Measurements from ENCODE around the gene TULP3.
A peak's percentile ranks its signal among the peaks of the same experiment; 100 is the strongest.
"Not testable (repeated sequence)": the region's sequence is repeated elsewhere in the genome, so short reads cannot be mapped to it uniquely, and the experiment has no call there.

The TULP3 gene

GRCh38 chr12:2863402-2863801 lies 27.3 kb upstream of the TULP3 start:
- ChIA-PET CTCF (interaction anchor here (0.5 to 1.7 kb wide), 6 partner anchors 9 to 171 kb away, joined by 3 to 8 read pairs (median 4); partner anchors contain the start of gene TULP3), POLR2A (interaction anchor here (1.3 to 1.5 kb wide), 3 partner anchors 9 to 14 kb away, joined by 4 to 7 read pairs (median 5); partner anchors contain the start of genes FOXM1 and RHNO1)
- H3K4me1 ChIP-seq (ENCODE audit: control insufficient read depth, insufficient read depth, low read length); H3K27ac ChIP-seq (ENCODE audit: extremely low read depth, low read depth, low read length); H3K9me3 ChIP-seq (ENCODE audit: control insufficient read depth, insufficient read depth, low read depth, low read length); H3K4me3 ChIP-seq (ENCODE audit: low read depth, low read length): not testable (repeated sequence)
- TF ChIP-seq ZNF121 (tag by site-specific recombination; IDR thresholded peaks at IDR 0.05) = peak; percentile 89
- H3K36me3 ChIP-seq (ENCODE audit: control insufficient read depth in 2 of 2, insufficient read depth in 1 of 2, low read length in 2 of 2) = peaks cover 70 to 92% of the 10 kb centered on the region in 2 experiments

GRCh38 chr12:2864198-2864597 lies 26.5 kb upstream of the TULP3 start:
- Histone ChIP-seq H3K36me3 (ENCODE audit: control insufficient read depth in 2 of 2, insufficient read depth in 1 of 2, low read length in 2 of 2) (peaks cover 64 to 92% of the 10 kb centered on the region in 2 experiments), H3K27ac (ENCODE audit: extremely low read depth, low read depth, low read length) (no peak overlapping the region), H3K4me1 (ENCODE audit: control insufficient read depth, insufficient read depth, low read length) (no peaks in the 10 kb centered on the region), H3K9me3 (ENCODE audit: control insufficient read depth, insufficient read depth, low read depth, low read length) (no peaks in the 10 kb centered on the region), H3K4me3 (ENCODE audit: low read depth, low read length) (no peak overlapping the region)
- ChIA-PET POLR2A (interaction anchor here (1.3 to 1.5 kb wide), 3 partner anchors 9 to 13 kb away, joined by 4 to 7 read pairs (median 5); partner anchors contain the start of genes FOXM1 and RHNO1), CTCF (interaction anchor here (0.7 to 1.7 kb wide), 4 partner anchors 21 to 1768 kb away, joined by 3 to 5 read pairs (median 3); partner anchors contain the start of gene TULP3)
- TF ChIP-seq ZNF133 (tag by site-specific recombination; IDR thresholded peaks at IDR 0.05) (0 out of 2 replicates have a peak, but pooled peaks have one; percentile 21), ZNF830 (tag by site-specific recombination; IDR thresholded peaks at IDR 0.05; ENCODE audit: low read depth) (no peak), ZNF184 (tag by site-specific recombination; IDR thresholded peaks at IDR 0.05) (no peak)

- CTCF ChIA-PET = interaction anchor here (0.6 to 0.7 kb wide), 2 partner anchors 14 to 310 kb away, joined by 3 read pairs; no protein-coding TSS in a partner anchor
- H3K9me3 ChIP-seq (ENCODE audit: control insufficient read depth, insufficient read depth, low read depth, low read length); H3K4me3 ChIP-seq (ENCODE audit: low read depth, low read length); POLR2A ChIA-PET; H3K4me1 ChIP-seq (ENCODE audit: control insufficient read depth, insufficient read depth, low read length); H3K27ac ChIP-seq (ENCODE audit: extremely low read depth, low read depth, low read length): not testable (repeated sequence)
- H3K36me3 ChIP-seq (ENCODE audit: control insufficient read depth in 2 of 2, insufficient read depth in 1 of 2, low read length in 2 of 2) = peaks cover 70 to 96% of the 10 kb centered on the region in 2 experiments
Measured at GRCh38 chr12:2868986-2869632, 21.6 kb upstream of the TULP3 start.

- peak overlapping the region; percentile 94 for H3K27ac ChIP-seq (ENCODE audit: extremely low read depth, low read depth, low read length)
- peak overlapping the region; percentile 95 for H3K4me3 ChIP-seq (ENCODE audit: low read depth, low read length)
- H3K9me3 ChIP-seq (ENCODE audit: control insufficient read depth, insufficient read depth, low read depth, low read length) = no peaks in the 10 kb centered on the region
- peaks cover 13% of the 10 kb centered on the region for H3K4me1 ChIP-seq (ENCODE audit: control insufficient read depth, insufficient read depth, low read length)
- peaks cover 45 to 55% of the 10 kb centered on the region in 2 experiments for H3K36me3 ChIP-seq (ENCODE audit: control insufficient read depth in 2 of 2, insufficient read depth in 1 of 2, low read length in 2 of 2)
- POLR2A ChIA-PET = interaction anchor here (0.6 to 2.5 kb wide), 11 partner anchors 9 to 158 kb away, joined by 3 to 27 read pairs (median 3); partner anchors contain the start of genes FKBP4, TEX52 and TULP3
- CTCF ChIA-PET = interaction anchor here (0.6 to 1.2 kb wide), 2 partner anchors 9 to 48 kb away, joined by 3 to 4 read pairs; no protein-coding TSS in a partner anchor
- TF ChIP-seq ZEB2 (tag by site-specific recombination; IDR thresholded peaks at IDR 0.05) = no peak
- TF ChIP-seq, protein P1, sequence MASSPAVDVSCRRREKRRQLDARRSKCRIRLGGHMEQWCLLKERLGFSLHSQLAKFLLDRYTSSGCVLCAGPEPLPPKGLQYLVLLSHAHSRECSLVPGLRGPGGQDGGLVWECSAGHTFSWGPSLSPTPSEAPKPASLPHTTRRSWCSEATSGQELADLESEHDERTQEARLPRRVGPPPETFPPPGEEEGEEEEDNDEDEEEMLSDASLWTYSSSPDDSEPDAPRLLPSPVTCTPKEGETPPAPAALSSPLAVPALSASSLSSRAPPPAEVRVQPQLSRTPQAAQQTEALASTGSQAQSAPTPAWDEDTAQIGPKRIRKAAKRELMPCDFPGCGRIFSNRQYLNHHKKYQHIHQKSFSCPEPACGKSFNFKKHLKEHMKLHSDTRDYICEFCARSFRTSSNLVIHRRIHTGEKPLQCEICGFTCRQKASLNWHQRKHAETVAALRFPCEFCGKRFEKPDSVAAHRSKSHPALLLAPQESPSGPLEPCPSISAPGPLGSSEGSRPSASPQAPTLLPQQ (tag by site-specific recombination; IDR thresholded peaks at IDR 0.05) = no peak
- TF ChIP-seq ZNF707 (tag by site-specific recombination; IDR thresholded peaks at IDR 0.05) = no peak
- TF ChIP-seq CTCF (tag by site-specific recombination; IDR thresholded peaks at IDR 0.05) = 0 out of 2 replicates have a peak, but pooled peaks have one; percentile 24
- TF ChIP-seq ZSCAN30 (tag by site-specific recombination; IDR thresholded peaks at IDR 0.05) = peak; percentile 52; the same call in 1 of the 2 replicates
- TF ChIP-seq SP7 (tag by site-specific recombination; IDR thresholded peaks at IDR 0.05) = no peak
- no peak for TF ChIP-seq ZNF350 (tag by site-specific recombination; IDR thresholded peaks at IDR 0.05)
- TF ChIP-seq ZBTB8A (tag by site-specific recombination; IDR thresholded peaks at IDR 0.05) = peak; percentile 50; the same call in 1 of the 2 replicates
- TF ChIP-seq HOXC10 (CRISPR knock-in tag; IDR thresholded peaks at IDR 0.05) = no peak
- no peak for TF ChIP-seq ZNF112 (tag by site-specific recombination; IDR thresholded peaks at IDR 0.05)
- TF ChIP-seq, protein P2, sequence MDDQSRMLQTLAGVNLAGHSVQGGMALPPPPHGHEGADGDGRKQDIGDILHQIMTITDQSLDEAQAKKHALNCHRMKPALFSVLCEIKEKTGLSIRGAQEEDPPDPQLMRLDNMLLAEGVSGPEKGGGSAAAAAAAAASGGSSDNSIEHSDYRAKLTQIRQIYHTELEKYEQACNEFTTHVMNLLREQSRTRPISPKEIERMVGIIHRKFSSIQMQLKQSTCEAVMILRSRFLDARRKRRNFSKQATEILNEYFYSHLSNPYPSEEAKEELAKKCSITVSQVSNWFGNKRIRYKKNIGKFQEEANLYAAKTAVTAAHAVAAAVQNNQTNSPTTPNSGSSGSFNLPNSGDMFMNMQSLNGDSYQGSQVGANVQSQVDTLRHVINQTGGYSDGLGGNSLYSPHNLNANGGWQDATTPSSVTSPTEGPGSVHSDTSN (CRISPR knock-in tag; IDR thresholded peaks at IDR 0.05) = no peak
- no peak for TF ChIP-seq ZNF426 (tag by site-specific recombination; IDR thresholded peaks at IDR 0.05)
- TF ChIP-seq, protein P3, sequence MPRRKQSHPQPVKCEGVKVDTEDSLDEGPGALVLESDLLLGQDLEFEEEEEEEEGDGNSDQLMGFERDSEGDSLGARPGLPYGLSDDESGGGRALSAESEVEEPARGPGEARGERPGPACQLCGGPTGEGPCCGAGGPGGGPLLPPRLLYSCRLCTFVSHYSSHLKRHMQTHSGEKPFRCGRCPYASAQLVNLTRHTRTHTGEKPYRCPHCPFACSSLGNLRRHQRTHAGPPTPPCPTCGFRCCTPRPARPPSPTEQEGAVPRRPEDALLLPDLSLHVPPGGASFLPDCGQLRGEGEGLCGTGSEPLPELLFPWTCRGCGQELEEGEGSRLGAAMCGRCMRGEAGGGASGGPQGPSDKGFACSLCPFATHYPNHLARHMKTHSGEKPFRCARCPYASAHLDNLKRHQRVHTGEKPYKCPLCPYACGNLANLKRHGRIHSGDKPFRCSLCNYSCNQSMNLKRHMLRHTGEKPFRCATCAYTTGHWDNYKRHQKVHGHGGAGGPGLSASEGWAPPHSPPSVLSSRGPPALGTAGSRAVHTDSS (tag by site-specific recombination; IDR thresholded peaks at IDR 0.05) = no peak
- 0 out of 2 replicates have a peak, but pooled peaks have one; percentile 14 for TF ChIP-seq ZBTB20 (tag by site-specific recombination; IDR thresholded peaks at IDR 0.05)
- TF ChIP-seq ZNF10 (tag by site-specific recombination; IDR thresholded peaks at IDR 0.05) = 0 out of 2 replicates have a peak, but pooled peaks have one; percentile 12
- TF ChIP-seq ZNF248 (tag by site-specific recombination; IDR thresholded peaks at IDR 0.05) = no peak
Measured at GRCh38 chr12:2876431-2877046, 14.2 kb upstream of the TULP3 start.
